MM.1S (cell line): ENCODE measurements around the gene GMCL2.

Experiments used
- DNase-seq: peaks from one replicate; pipeline ENCODE4 v3.0.0-alpha.2; 2015
- H2AFZ ChIP-seq: fragments of 300-600 bp; sonication (generic); 2 replicates; pipeline ENCODE4 v1.6.0; 2016; ENCODE audit warnings: antibody characterized with exemption, low read length
- H3F3A ChIP-seq: fragments of 300-600 bp; sonication (generic); 2 replicates; pipeline ENCODE4 v1.6.1; 2016; ENCODE audit warnings: mild to moderate bottlenecking, antibody characterized with exemption, low read length, moderate library complexity, mixed read lengths; ENCODE audit not compliant: insufficient read depth
- H3K27ac ChIP-seq: fragments of 300-600 bp; sonication (generic); 2 replicates; pipeline ENCODE4 v1.5.1; 2016; ENCODE audit warnings: mild to moderate bottlenecking, low read length
- H3K27me3 ChIP-seq: fragments of 300-600 bp; sonication (generic); replicated peaks from 2 replicates; pipeline ENCODE4 v1.6.0; 2016; ENCODE audit warnings: low read length; ENCODE audit not compliant: insufficient read depth
- H3K36me3 ChIP-seq: fragments of 300-600 bp; sonication (generic); replicated peaks from 2 replicates; pipeline ENCODE4 v1.6.1; 2016; ENCODE audit warnings: mild to moderate bottlenecking, low read length, mixed read lengths; ENCODE audit not compliant: insufficient read depth
- H3K4me1 ChIP-seq: fragments of 300-600 bp; sonication (generic); 2 replicates; pipeline ENCODE4 v1.6.1; 2016; ENCODE audit warnings: low read length, mixed read lengths
- H3K4me2 ChIP-seq: fragments of 300-600 bp; sonication (generic); 2 replicates; pipeline ENCODE4 v1.6.0; 2016; ENCODE audit warnings: low read depth, low read length
- H3K4me3 ChIP-seq: fragments of 300-600 bp; sonication (generic); 2 replicates; pipeline ENCODE4 v1.5.1; 2016; ENCODE audit warnings: low read length, mixed read lengths
- H3K79me2 ChIP-seq: fragments of 300-600 bp; sonication (generic); 2 replicates; pipeline ENCODE4 v1.6.1; 2016; ENCODE audit warnings: mixed run types, low read length, mixed read lengths
- H3K9ac ChIP-seq: fragments of 300-600 bp; sonication (generic); 2 replicates; pipeline ENCODE4 v1.6.1; 2016; ENCODE audit warnings: low read length, mixed read lengths
- H3K9me2 ChIP-seq: fragments of 300-600 bp; sonication (generic); replicated peaks from 2 replicates; pipeline ENCODE4 v1.6.1; 2016; ENCODE audit warnings: mild to moderate bottlenecking, low read length, mixed read lengths; ENCODE audit not compliant: insufficient read depth
- H3K9me3 ChIP-seq: fragments of 300-600 bp; sonication (generic); replicated peaks from 2 replicates; pipeline ENCODE4 v1.6.1; 2016; ENCODE audit warnings: mild to moderate bottlenecking, low read length, mixed read lengths; ENCODE audit not compliant: insufficient read depth
- H4K20me1 ChIP-seq: fragments of 300-600 bp; sonication (generic); 2 replicates; pipeline ENCODE4 v1.6.1; 2016; ENCODE audit warnings: mild to moderate bottlenecking, low read length, moderate library complexity, mixed read lengths; ENCODE audit not compliant: insufficient read depth
- CTCF ChIP-seq: fragments of 300-600 bp; sonication (generic); IDR thresholded peaks from 2 replicates; pipeline ENCODE4 v1.5.1; 2016; ENCODE audit warnings: antibody characterized with exemption, low read length, mixed read lengths
- EZH2 ChIP-seq: fragments of 300-600 bp; sonication (generic); optimal IDR thresholded peaks from 2 replicates; pipeline ENCODE3; 2017; ENCODE audit warnings: low read depth, mild to moderate bottlenecking, antibody characterized with exemption, low read length, mixed read lengths
- EZH2phosphoT487 ChIP-seq: fragments of 300-600 bp; sonication (generic); IDR thresholded peaks from 2 replicates; pipeline ENCODE4 v1.6.1; 2018; ENCODE audit warnings: antibody characterized with exemption, low read length

GMCL2 gene

GRCh38 chr5:178212241-178213002, 25.3 kb upstream of the GMCL2 start:
- peaks cover 2% of the 10 kb centered on the region; the same call in 1 of the 2 replicates for H3K4me1 ChIP-seq
- no peak for TF ChIP-seq EZH2phosphoT487
- TF ChIP-seq CTCF: no peak
- no peak for TF ChIP-seq EZH2
- H3K27me3 ChIP-seq: no peaks in the 10 kb centered on the region
- H3K4me2 ChIP-seq: no peak overlapping the region
- no peak for DNase-seq
- no peak overlapping the region for H3K4me3 ChIP-seq
- H3K27ac ChIP-seq: no peak overlapping the region
- H3K9me3 ChIP-seq: no peaks in the 10 kb centered on the region
- H2AFZ ChIP-seq: no peak overlapping the region
- no peak overlapping the region for H3K9ac ChIP-seq
- H4K20me1 ChIP-seq: peaks cover 32% of the 10 kb centered on the region
- peaks cover 33% of the 10 kb centered on the region for H3K36me3 ChIP-seq
- peaks cover 44% of the 10 kb centered on the region for H3K79me2 ChIP-seq
- H3K9me2 ChIP-seq: no peaks in the 10 kb centered on the region
- peaks cover 25% of the 10 kb centered on the region for H3F3A ChIP-seq

GRCh38 chr5:178211095-178212048, 24.2 kb upstream of the GMCL2 start:
- H4K20me1 ChIP-seq: peaks cover 43% of the 10 kb centered on the region

DNA sequence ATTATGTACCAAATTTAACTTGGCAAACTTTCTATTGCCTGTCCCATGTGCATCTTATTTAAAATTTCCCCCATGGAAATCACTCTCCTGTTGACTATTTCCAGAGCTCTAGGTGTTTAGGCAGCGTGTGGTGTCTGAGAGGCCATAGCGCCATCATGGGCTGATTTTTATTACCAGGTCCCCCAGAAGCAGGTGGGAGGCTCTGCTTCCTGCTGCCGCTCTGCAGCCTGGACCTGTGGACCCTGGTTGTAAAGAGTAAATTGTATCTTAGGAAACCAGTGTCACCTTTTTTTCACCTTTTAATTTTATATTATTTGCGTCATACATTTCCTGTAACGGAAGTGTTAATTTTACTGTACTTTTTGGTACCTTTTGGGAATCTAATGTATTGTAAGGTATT, 23.5 kb upstream of the GMCL2 start:
- H3K9me3 ChIP-seq: no peaks in the 10 kb centered on the region
- no peak overlapping the region for H2AFZ ChIP-seq
- H3K27ac ChIP-seq: no peak overlapping the region
- peaks cover 50% of the 10 kb centered on the region for H3K36me3 ChIP-seq
- no peaks in the 10 kb centered on the region for H3K27me3 ChIP-seq
- no peak overlapping the region for H3K9ac ChIP-seq
- H3K9me2 ChIP-seq: no peaks in the 10 kb centered on the region
- H3K4me1 ChIP-seq: peaks cover 12% of the 10 kb centered on the region
- DNase-seq: no peak
- no peak overlapping the region for H3K4me3 ChIP-seq
- TF ChIP-seq EZH2: no peak
- no peak for TF ChIP-seq CTCF
- no peak for TF ChIP-seq EZH2phosphoT487
- peaks cover 62% of the 10 kb centered on the region for H3K79me2 ChIP-seq
- H4K20me1 ChIP-seq: peaks cover 49% of the 10 kb centered on the region
- peaks cover 35% of the 10 kb centered on the region for H3F3A ChIP-seq
- no peak overlapping the region for H3K4me2 ChIP-seq

More at GRCh38 chr5:178211095-178212048, 24.2 kb upstream of the GMCL2 start:
- Histone ChIP-seq H3K9me3 (no peaks in the 10 kb centered on the region), H3K9me2 (no peaks in the 10 kb centered on the region), H3K4me2 (no peak overlapping the region), H2AFZ (no peak overlapping the region), H3K27me3 (no peaks in the 10 kb centered on the region), H3F3A (peaks cover 32% of the 10 kb centered on the region), H3K79me2 (peaks cover 55% of the 10 kb centered on the region), H3K9ac (no peak overlapping the region), H3K36me3 (peaks cover 43% of the 10 kb centered on the region), H3K4me1 (peaks cover 6% of the 10 kb centered on the region), H3K4me3 (no peak overlapping the region), H3K27ac (no peak overlapping the region)
- TF ChIP-seq EZH2 (no peak), EZH2phosphoT487 (no peak), CTCF (no peak)
- DNase-seq: no peak
